GM19372 (cell line): ENCODE measurements around the gene CST1.
"Not testable (repeated sequence)": the region's sequence is repeated elsewhere in the genome, so short reads cannot be mapped to it uniquely, and the experiment has no call there.

Experiments used
- ATAC-seq: cut with Tn5 transposase; IDR thresholded peaks from one replicate; pipeline ENCODE4 v1.9.1; 2021; ENCODE audit warnings: mild to moderate bottlenecking, low read depth, moderate library complexity; ENCODE audit not compliant: unreplicated experiment

Gene CST1, protein sequence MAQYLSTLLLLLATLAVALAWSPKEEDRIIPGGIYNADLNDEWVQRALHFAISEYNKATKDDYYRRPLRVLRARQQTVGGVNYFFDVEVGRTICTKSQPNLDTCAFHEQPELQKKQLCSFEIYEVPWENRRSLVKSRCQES

DNA sequence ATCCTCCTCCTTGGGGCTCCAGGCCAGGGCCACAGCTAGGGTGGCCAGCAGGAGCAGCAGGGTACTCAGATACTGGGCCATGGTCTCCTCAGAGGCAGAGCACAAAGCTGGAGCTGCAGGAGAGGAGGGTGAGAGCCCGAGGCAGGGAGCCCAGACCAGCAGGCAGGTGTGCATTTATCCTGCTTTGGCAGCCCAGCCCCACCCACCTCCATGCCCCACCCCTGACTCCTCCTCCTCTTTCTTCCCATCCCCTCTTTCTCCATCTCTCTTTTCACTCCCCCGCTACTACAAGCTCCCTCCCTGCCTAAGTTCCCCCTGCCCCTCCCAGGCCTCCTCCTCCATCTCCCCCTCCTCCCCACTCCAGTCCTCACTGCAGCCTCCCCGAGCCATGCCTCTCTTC is at the start of gene CST1:
CST1 (minus strand) TSS at position 150 of the 400 bp plus-strand sequence; CDS start at position 81, 69 bp downstream.
- ATAC-seq, result not testable (repeated sequence)

DNA sequence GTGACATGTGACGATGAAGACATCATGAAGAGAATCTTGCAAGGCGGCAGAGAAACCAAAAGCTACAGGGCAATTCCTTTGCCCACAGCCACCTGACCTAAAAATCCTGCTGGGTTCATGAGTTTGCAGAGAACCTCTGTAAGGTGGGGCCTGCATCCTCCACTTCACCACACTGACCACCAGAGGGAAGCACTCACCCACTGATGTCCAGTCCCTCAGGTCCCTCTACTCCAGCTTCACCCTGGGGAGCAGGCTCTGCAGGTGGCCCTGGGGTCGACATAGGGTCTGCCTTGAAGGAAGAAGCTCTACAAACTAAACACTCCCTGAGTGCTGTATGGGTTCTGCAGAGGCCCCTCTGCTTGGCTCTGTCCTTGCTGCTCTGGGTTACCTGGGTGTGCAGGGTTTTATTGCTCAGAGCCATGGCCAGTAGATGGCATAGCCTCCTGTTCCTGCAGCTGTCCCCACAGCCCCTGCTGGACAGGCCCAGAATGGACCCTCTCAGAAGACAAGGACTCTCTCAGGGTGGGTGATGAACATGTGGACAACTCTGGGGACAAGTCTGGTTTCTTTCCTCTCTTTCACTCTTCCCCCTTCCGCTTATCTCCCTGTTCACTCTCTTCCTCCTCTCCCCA is 48.6 kb upstream of the CST1 start:
- peak; percentile 83 for ATAC-seq

DNA sequence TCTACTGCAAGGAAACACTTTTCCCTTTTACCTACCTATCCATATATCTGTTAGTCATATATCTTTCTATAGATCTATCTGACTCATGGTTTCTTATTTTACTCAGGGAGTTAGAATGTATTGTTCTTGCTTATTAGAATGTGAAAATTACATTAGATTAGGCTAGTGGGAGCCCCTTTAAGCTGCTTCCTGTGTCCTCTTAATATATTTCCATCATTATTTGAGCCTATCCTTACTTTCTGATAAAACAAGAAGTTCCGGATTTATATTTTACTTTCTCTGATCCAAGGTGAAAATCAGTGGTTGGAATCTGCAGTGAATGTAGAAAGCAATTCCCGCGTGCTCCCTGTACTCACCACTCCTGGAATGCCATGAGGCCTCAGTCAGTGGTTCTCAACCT is 44.8 kb upstream of the CST1 start:
- no peak for ATAC-seq

DNA sequence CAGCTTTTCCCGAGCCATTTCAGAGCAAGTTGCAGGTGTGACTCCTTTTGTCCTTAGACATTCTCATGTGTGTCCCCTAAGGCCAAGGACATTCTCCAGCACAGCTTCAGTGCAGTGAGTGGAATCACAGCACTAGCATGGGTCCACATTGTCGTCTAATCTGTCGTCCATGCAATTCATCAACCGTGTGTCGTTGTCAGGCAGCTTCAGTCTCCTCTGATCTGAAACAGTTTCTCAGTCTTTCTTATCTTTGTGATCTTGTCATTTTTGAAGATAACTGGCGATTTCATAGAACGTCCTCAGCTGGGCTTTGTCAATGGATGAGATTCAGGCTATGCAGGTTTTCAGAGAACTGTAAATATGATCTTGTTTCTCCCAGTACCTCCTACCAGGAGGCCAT is 44.1 kb upstream of the CST1 start:
- ATAC-seq, result no peak

DNA sequence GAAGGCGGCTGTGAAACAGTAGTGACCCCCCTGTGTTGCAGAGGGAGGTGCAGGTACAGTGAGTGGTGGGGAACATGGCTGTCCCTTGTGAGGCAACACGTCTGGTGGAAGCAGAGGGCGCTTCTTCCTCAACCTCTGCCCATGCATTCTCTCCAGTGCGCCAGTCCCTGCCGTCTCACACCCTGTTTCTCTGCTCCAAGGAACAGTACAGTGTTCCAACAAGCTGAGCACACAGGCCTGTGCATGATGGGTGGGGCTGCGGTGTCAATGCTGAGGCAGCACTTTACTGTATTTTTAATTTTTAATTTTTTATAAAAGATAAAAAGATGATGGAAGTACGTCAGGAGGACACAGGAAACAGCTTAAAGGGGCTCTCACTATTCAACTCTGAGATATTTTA is 43.3 kb upstream of the CST1 start:
- no peak for ATAC-seq

DNA sequence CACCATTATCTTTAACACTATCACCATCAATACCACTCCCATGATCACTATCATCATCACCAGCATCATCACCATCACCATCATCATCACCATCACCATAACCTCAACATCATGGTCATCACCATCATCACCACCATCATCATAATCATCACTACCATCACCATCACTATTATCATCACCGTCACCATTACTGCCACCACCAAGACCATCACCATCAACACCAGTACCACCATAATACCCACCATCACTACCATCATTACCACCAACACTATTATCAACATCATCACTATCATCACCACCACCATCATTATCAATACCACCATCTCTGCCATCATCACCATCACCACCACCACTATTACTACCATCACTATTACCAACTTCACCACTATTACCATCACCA is 32.7 kb upstream of the CST1 start:
- no peak for ATAC-seq

DNA sequence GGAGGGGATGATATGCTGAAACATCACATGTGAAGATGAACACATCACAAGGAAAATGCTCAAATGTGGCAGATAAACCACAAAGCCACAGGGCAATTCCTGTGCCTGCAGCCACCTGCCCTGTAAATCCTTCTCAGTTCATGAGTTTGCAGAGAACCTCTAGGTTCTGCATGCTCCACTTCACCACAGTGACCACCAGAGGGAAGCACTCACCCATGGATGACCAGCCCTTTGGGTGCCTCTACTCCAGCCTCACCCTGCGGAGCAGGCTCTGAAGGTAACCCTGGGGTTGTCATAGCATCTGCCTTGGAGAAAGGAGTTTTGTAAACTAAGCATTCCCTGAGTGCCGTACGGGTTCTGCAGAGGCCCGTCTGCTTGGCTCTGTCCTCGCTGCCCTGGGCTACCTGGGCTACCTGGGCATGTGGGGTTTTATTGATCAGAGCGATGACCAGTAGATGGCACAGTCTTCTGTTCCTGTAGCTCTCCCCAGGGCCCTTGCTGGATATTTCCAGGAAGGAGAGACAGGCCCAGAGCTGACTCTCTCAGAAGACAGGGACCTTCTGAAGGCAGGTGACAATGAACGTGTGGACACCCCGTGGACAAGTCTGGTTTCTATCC is 31.7 kb upstream of the CST1 start:
- no peak for ATAC-seq

DNA sequence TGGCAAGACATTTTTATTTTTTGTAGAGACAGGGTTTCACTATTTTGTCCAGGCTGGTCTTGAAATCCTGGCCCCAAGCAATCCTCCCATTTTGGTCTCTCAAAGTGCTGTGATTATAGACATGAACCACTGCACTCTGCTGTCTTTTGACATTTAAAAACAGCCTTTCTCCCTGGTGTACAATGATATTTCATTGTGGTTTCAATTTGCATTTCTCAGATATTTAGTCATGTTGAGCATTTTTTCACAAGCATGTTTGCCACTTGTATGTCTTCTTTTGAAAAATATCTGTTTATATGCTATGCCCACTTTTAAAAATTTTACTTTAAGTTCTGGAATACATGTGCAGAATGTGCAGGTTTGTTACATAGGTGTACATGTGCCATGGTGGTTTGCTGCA is 27.9 kb upstream of the CST1 start:
- not testable (repeated sequence) for ATAC-seq

DNA sequence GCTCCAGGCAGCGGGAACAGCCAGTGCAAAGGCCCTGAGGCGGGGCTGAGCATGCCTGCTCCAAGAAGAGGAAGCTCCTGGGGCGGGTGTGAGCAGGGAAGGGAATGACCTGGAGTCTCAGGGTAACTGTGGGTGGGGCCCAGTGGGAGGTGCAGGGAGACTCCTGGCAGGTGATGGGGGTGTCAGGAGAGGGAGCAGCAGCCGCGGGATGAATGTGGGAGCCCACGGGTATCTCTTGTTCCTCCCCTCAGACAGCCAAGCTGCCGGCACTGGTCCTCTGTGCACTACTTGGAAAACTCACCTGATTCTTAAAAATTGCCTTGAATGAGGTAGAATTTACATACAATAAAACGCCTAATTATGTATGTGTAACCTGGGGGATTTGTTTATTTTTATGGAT is 26.6 kb upstream of the CST1 start:
- ATAC-seq, result not testable (repeated sequence)

DNA sequence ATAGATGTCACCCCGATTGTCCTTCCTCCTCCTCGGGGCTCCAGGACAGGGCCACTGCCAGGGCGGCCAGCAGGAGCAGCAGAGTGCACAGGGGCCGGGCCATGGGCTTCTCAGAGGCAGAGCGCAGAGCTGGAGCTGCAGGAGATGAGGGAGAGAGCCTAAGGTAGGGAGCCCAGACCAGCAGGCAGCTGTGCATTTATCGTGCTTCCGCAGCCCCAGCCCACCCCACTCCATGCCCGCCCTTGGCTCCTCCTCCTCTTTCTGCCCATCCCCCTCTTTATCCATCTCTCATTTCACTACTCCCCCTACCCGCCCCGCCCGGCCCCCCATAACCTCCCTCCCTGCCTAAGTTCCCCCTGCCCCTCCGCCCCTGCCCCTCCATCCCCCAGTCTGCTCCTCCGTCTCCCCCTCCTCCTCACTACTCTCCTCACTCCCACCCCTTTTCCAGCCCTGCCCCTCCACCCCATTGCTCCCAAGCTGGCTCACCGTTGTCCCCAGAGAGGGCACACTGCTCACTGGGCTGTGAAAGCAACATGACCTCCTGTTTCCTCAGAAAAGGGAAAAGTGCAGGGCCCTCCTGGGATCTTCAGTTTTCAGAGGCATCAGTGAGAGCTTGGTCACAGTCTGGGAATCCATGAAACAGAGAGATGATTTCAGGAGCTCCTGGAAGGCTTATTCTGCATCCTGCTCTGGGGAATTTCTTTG is 25.5 kb upstream of the CST1 start:
- ATAC-seq, result no peak

DNA sequence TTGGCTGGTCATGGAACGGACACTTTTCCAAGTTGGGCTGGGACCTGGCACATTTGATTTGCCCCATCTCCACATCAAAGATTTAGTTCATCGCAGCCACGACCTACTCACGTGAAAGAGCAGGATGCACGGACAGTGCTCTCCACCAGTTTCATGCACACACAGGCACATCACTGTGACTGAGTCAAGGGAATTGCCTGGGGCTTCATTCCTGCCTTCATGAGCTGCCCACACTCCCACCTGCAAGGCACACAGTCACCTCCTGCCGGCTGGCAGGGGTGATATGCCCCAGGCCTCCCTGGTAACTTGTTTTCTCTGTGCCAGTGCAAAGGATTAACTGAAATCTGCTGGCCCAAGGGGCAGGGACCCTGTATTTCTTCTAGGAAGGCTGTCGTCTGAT is 23.3 kb upstream of the CST1 start:
- no peak for ATAC-seq

DNA sequence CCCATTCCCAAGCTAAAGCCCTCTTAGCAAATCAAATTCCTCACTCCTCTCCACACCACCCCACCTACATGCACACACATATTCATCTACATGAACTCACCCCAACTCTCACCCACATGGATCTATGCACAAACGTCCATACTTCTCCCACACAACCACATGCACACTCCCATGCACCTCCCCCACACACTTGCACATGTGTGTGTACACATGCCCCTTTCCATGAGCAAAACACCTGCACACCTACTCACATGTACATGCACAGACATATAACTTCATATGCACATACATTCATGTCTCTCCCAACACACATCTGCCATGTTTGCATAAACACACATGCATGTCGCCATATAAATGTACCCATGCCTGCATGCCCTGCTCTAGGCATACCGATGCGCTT is 22.8 kb upstream of the CST1 start:
- no peak for ATAC-seq

DNA sequence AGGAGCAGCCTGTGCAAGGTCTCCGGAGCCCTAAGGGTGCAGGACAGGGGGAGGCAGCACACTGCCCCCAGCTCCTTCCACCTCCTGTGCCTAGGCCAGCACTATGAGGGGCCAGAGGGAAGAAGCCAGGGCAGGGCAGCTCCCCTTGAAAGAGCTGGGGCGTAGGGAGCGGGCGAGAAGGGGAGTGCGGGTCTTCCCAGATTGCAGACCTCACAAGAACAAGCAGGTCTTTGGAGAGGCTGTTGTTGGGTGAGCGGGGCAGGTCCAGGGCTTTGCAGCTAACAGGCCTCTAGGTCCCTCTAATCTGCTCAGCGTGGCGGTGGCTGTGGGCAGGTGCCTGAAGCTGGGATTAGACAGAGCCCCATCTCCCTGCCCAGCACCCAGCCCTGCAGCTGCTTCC is 22.4 kb upstream of the CST1 start:
- no peak for ATAC-seq

DNA sequence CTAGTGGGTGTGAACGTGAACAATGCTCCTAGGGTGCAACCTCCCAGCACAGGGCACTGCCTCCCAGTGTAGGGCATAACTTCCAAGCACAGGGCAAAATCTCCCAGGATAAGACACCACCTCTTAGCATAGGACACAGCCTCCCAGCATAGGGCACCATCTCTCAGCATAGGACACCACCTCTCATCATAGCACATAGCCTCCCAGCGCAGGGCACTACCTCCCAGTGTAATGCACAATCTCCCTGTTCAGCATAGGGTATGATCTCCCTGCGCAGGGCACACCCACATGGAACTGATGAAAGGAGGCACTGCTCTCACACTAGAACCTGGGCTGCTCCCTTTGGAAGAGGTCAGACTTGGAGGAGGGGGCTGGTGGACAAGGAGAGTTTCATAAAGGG is 21.3 kb upstream of the CST1 start:
- ATAC-seq, result no peak

DNA sequence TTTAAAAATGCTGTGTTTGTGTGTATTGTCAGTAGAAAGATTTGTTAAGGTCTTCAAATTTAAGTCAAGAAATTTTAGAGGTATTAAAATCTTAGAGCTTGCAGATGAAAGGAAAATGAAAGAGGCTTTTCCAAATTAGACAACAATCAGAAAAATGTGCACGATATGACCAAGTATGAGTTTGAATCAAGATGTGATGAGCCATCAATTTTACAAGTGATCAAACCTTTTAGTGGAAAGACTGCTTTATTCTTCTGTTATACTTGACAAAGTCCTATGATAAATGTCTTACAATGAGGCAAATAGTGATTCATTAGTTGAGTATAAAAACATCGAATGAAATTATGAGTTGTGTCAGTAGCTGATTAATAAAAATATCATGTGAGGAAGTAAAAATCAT is 19.6 kb upstream of the CST1 start:
- no peak for ATAC-seq

DNA sequence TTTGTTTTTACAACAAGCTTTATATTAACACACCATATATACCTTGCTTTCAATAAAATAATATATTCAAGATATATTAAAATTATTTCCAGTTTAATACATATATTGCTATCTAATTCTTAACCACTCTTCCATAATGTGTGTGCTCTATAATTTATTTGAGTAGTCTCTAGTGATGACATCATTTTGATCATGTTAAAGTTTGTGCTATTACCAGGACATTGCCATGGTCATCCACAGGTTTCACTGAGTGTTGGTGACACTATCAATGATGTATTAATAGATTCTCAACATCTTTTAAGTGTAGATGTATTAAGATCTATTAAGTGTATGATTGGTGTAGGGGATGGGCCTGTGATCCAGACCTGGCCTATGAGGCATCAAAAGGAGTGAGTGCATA is 17.8 kb upstream of the CST1 start:
- ATAC-seq, result not testable (repeated sequence)

DNA sequence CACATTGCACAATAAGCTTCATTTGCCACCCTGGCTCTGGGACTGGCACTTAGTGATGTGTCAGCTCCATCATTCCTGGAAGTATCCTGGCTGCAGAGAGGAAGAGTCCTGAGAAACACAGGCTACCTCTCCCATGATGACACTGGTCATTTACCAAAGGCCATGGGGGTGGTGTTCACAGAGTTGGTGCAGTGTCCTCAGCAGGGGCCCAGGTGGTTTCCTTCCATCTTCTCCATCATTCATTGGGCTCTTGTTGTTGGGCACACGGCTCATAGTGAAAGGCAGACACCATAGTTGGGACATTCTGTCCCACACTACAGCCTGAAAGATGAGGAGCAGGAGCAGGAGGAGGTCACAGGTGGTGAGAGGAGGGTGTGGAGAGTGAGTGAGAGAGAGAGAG is 15.8 kb upstream of the CST1 start:
- no peak for ATAC-seq

DNA sequence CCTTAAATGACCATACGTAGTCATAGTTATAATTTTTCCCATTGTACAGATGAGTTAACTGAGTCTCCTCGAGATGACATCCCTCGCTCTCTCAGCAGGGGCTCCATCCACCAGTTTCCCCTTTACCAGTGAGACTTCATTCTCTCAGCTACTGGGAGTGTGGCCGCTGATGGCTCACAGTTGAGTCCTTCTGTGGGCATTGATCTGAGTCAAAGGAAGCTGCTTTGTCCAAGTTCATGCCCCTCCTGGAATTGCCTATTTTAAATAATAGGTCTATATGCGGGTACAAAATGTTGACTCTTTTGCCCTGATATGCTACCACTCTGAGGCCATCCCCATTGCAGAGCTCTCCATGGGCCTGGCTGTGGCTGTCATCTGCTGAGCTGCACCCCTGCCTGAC is 14.8 kb upstream of the CST1 start:
- ATAC-seq, result no peak

DNA sequence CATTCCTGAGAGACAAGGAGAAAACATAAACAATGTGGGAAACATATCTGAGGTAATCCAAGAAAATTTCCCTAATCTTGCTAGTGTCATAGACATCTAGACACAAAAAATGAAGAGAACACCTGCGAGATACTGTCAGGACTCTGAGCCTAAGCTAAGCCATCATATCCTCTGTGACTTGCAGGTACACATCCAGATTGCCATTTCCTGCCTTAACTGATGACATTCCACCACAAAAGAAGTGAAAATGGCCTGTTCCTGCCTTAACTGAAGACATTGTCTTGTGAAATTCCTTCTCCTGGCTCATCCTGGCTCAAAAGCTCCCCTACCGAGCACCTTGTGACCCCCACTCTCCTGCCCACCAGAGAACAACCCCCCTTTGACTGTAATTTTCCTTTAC is 13.9 kb upstream of the CST1 start:
- ATAC-seq, result not testable (repeated sequence)

DNA sequence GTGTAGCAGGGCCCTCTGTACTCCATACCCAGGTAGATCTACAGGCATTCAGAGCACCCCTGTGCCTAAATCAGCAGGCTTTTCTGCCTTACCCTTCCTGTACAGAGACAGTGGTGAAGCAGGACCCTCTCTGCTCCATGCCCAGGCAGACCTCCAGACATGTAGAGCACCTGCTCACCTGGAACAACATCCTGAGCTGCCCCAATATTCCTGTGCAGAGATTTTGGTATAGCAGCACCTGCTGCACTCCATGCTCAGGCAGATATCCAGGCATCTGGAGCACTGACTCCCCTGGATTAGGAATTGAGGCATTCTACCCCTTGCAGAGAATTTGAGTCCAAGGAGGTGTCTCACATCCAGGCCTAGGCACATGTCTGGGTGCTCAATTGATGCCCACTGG is 12.6 kb upstream of the CST1 start:
- ATAC-seq, result no peak

DNA sequence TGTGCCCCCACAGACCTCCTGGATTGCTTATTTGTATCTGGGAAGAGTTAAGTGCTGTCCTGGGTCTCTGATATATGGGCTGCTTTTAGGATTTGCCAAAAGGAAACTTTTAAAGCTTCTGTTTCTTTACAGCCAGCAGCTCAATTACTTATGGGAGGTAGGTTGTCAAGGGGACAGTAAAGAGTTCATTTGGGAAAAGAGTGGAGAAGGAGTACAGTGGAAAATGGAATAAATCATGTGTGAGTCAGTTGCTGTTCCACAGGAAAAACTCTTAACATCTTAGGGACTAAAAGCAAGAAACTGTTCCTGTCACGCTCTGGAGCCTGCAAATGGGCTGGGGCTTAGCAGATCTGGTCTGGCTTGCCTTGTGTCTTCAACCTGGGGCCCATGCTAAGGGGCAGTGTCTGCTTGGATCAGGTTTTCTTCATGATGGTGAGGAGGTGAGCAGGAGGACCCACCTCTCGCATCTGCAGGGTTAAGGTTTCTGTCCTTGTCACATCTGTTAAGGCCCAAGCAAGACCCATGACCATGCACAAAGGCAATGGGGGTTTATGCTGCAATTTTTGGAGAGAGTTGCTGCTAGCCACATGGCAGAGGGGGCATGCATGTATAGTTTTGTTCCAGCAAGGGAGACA is 8.7 kb upstream of the CST1 start:
- ATAC-seq, result no peak
